GM19025 (cell line): ENCODE data around the gene CACHD1.
"Not testable (repeated sequence)": the region's sequence is repeated elsewhere in the genome, so short reads cannot be mapped to it uniquely, and the experiment has no call there.

ENCODE experiments used
- ATAC-seq: cut with Tn5 transposase; IDR thresholded peaks from one replicate; pipeline ENCODE4 v1.9.1; 2021; ENCODE audit warnings: mild to moderate bottlenecking, low read depth, moderate library complexity; ENCODE audit not compliant: unreplicated experiment

The CACHD1 gene

DNA sequence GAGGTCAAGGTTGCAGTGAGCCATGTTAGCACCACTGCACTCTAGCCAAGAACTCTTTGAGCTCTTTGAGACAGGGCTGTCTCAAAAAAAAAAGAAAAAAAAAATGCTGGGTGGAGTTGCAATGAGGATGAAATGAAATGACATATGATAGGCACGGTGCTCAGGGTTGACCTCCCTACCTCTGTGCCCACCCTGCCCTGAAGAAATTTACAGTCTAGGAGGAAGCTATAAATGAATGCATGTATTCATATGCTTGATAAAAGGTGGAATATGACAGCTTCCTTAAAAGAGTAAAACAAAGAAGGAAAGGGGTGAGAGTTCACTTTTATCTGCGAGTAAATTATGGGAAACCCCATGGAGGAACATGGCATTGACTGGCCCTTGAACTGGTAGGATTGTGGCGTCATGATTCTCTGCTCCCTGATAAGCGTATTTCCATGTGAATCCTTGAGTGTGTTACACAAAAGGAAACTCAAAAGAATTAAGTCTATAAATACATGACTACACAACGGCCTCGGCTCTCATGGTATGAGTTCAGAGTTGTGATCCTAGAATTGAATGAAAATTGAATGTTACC, 215.9 kb downstream of the CACHD1 start:
- ATAC-seq: no peak

DNA sequence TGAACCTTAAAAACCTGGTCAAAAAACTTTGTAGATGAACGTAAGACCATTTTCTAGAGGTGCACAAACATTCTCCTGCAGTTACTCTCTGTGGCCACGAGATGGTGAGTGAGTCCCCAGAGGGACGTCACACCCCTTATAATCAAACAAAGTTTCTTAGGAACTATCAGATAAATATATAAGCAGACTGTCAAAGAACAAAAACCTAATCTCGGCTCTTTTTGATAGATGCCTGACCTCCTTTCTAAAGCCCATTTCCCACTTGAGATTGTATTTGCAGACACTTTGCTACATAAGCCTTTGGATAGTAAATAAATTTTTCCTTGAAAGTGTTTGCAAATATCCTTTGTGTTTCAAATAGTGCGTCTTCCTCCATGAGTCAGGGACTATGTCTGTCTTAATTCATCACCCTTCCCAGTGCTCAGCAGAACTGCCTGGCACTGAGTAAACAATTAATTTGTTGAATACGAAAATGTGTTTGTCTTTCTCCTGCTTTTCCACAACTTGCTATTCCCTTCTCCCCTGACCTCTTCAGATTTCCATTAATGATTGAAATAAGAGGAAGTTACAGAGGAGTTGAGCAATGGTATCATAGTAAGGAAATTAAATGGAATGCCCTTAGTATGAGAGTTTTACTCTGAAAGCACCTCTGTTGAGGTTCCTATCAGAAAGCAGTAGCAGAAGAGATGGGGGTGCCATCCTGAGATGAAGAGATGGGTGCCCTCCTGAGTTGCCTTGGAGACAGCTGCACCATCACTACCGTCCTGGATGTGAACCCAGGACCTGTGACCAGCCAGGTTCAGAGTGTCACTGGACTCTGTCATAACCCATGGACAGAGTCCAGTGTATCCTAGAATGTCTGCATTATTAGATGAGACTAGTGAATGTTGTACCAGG, 217.1 kb downstream of the CACHD1 start:
- ATAC-seq: no peak

DNA sequence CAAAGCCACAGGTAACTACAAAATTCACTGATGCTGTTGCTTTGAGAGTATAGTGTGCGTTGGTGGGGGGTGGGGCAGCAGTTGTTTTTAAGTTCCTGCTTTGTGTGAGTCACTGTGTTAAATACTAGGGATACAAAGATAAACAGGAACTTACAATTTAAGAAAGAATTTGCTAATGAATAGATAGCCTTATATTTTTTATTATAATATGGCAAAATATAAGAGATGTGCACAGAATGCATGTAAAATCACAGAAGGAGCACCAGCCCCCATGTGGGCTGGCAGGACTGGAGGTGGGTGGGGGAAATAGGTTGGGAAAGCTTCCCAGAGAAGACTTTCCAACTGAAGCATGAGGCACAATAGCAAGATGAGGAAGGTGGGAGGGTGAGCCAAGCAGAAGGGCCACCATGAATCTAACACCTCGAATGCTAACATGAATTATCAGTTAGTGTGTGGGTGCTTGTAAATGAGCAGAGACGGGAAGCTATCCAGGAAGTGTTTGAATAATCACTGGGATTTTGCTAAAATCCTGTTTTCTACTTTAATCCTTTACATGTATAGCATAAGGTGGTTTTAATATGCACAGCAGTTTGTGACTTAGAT, 217.9 kb downstream of the CACHD1 start:
- ATAC-seq: no peak

DNA sequence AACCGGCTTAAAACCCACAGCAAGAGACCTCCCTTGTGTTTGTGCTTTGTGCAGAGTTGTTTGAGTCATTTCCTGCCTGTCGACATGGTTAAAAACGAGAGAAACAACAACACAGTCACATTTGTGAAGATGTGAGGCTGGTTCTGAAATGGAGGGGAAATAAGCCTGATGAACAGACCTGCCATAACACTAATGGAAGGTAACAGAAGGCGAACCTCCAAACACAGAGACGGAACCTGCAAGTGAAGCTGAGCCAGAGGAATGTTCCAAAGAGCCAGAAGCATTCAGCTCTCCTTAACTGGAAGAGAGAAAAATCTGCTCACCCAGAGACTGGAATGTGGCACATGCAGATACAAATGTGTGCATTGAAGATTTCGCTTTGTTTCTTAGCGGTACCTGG, 221.7 kb downstream of the CACHD1 start:
- no peak for ATAC-seq

DNA sequence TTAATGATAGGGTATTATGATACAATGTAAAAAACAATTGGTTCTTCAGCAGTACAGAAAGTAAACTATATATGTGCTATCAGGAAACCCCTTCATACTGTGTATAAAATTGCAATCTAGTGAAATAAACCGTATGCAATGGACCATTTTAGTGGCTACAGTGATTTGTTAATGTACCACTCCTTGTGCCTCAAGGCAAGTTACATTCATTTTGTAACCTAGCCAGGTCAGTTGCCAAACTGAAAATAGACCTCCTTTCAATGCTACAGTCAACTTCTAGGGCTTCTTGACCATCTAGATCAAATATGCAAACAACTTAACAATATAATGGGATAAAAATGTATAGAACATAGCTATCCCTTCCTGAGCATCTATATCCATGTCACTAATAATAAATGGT, 223.0 kb downstream of the CACHD1 start:
- no peak for ATAC-seq

DNA sequence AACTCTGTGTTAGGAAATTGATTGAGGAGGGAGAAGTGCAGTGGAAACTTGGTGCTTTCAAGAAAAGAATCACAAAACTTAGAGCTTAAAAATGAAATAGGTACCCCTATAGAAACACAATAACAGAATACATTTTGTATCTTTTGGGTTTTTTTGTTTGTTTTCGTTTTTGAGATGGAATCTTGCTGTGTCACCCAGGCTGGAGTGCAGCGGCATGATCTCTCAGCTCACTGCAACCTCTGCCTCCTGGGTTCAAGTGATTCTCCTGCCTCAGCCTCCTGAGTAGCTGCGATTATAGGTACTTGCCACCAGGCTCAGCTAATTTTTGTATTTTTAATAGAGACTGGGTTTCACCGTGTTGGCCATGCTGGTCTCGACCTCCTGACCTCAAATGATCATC, 223.5 kb downstream of the CACHD1 start:
- no peak for ATAC-seq

DNA sequence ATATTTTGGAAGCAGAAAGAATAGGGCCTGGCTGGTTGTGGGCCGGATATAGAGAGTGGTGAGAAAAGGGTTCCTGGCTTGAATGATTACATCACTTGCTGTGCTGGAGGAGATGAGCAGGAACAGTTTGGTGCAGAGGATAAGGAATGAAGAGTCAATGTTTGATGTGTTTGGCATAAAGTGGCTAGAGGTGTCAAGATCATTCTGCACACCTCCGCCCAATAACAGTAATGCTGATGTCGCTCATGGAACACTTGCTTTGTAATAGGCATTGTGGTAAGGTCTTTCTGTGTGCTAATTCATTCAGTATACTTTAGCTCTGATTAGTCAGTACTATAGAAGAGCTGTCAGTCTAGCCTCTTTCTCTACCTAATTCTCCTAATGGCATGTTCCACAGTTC, 226.9 kb downstream of the CACHD1 start:
- no peak for ATAC-seq

DNA sequence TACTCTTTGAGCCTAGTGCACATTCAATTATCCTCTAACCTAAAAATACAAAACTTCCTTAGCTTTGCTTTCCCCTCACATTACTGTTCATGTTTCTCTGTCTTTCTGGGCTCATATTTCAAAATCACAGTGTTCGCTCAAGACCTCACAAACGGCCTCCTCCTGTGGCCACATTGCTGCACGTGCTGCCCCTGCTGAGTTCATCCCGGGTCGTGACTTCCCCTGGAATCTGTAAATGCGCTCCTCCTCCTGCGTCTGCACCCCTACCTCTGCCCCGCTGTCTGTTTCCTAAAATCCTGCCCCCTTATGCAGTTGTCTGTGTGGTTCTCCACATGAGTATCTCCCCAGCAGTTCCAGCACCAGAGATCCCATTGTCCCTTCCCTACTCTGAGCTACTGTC, 229.4 kb downstream of the CACHD1 start:
- no peak for ATAC-seq

DNA sequence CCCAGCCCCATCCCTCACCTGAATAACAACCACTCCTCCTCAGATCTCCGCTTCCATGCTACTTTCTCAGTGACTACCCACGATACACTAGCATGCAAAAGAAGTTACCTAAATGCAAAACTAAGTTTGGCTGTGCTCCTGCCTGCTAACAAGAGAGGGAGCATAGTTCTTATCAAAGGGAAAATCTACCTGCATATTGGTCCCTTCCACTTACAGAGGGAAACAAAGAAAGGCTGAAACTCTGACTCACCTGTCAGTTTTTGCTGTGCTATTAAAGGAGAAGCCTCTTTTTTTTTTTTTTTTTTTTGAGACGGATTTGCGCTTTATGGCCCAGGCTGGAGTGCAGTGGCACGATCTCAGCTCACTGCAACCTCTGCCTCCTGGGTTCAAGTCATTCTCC, 231.1 kb downstream of the CACHD1 start:
- no peak for ATAC-seq

DNA sequence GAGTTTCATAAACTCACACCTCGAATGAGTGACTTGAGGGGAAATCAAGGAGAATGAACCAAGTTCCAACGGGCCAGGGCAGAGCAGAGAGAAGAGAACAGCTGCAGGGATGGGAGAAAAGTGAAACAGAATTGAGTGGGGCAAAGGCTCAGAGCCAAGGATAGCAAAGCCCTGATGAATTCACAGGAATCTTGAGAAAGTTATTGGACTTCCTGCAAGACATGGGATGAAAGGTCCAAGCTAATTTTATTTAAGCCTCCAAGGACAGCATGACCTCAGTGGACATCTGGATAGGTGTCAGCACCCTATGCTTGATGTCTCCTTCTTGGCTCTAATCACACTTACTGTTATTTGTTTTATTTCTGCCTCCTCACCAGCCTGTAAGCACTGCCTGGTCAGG, 232.0 kb downstream of the CACHD1 start:
- ATAC-seq: no peak

DNA sequence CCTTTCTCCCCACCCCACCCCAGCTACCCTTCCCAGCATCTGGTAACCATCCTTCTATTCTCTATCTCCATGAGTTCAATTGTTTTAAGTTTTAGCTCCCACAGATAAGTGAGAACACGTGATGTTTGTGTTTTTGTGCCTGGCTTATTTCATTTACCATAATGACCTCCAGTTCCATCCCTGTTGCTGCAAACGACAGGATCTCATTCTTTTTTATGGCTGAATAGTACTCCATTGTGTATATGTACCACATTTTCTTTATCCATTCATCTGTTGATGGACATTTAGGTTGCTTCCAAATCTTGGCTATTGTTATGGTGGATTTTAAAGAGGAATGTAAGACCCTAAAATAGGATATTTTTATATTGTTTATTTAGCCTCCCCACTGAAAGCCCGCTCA, 232.7 kb downstream of the CACHD1 start:
- ATAC-seq: not testable (repeated sequence)

DNA sequence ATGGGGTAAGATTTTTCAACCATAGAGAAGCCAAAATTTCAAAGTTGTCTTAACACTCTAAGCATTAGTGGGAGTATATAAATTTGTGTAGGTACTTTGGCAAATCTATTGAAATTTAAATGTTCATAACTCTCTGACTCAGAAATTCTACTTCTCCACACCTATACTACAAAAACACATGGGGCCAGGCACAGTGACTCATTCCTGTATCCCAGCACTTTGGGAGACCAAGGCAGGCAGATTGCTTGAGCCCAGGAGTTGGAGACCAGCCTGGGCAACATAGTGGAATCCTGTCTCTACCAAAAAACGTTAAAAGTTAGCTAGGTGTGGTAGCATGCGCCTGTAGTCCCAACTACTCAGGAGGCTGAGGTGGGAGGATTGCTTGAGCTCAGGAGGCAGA, 233.7 kb downstream of the CACHD1 start:
- no peak for ATAC-seq

DNA sequence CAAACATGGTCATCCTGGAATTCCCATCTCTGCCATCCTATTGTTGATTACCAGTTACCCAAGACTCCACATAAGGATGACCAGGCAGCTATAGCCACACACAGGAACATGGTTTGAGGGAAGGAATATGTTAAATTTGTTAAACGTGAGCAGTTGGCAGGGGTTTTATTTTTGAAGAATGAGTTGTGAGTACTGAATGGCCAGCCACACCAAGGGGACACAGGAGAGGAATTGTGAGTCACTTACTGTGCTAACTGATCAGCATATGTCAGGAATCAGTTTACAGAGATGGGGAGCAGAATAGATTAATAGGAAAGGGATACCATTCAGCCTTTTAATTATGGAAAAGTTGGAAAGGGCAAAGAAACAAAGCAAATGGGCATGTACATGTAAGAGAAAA, 235.7 kb downstream of the CACHD1 start:
- ATAC-seq: no peak

DNA sequence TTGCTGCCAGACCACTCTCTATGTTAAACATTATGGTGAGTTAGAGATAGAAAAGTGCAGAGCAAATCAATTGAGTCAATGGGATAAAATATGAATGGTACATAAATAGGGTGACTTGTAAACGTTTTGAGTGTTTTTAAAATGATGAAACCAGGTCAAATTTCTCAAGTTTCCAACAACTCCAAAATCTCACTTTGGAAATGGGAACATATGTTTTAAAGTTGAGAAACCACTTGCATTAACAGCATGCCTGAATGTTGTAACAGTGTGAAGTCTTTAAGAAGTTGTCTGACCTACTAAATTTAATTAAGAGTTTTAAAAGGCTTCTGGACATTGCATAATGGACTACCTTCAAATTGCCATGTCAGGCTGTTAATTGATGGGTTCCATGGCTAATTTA, 241.3 kb downstream of the CACHD1 start:
- ATAC-seq: no peak

DNA sequence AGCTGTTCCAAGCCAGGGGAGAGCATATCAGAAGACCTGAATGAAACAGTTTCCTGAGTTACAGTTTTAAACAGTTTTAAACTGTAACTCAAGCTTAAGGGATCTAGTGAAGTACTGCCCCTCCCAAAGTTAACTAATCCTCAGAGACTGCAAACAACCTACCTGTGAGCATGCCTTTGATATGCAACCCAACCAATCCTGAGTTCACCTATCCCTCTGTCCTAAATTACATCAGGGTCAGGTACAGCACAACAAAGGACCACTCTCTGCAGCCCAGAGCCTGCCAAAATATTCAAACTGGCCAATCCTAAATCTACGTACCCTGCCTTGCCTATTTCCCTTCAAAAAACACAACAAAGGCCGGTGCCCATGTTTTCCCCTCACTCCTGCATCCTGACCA, 242.1 kb downstream of the CACHD1 start:
- ATAC-seq: no peak

DNA sequence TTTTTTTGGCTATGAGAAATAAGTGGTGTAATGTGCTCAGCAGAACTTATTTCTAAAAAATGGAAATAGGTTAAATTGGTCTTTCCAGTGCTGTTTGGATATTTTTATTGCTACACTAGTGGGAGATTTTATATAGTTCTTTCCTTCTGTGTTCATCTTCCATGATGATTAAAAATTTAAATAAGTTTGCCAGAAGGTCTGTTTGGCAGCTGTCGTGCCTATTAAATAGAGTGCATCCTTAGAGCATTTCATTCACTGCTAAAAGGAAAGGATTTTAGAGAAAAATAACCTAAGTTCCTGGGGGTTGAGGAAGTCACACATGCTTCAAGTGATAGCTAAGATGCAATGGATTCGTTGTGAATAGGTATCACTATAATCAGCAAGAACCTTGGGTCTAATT, 245.3 kb downstream of the CACHD1 start:
- ATAC-seq: no peak

DNA sequence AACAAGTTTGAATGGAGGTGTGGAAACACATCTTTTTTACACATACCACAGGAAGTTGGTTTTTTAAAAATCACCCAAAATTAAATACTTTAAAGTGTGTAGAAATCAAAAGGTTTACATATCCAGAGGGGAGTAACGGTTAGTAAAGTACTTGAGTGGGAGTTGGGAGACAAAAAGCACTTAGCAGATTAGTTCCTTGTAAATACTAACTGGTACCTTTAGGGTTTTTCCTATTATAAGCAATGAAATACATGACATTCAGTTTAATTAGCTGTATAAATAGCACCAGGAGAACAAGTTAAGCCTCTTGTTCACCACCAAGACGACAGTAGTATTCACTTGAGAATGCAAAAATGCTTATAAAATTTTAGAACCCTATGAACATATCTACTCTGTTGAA, 251.2 kb downstream of the CACHD1 start:
- no peak for ATAC-seq

DNA sequence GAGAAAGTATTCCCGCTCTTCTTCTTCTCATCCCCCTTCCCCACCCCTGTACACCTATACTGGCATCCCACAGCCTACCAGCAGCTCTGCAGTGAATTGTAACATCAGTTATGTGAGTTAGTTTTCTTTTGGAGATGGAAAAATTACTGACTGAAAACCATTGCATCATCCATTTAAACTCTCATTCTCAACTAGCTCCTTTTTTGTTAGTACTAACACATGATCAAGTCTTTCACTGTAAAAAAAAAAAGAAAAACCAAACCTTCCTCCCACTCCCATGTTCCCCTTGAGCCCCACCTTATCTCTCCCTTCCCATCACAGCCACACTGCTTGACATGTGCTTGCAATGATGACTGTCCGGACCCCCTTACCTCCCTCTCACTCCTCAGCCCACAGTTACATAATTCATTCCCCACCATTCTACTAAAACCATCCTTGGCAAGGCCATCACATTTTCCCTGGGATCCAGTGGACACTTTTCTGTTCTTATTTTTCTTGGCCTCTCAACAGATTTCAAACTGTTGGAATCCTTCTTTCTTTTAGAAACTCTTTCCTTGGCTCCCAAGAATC, 251.7 kb downstream of the CACHD1 start:
- no peak for ATAC-seq

DNA sequence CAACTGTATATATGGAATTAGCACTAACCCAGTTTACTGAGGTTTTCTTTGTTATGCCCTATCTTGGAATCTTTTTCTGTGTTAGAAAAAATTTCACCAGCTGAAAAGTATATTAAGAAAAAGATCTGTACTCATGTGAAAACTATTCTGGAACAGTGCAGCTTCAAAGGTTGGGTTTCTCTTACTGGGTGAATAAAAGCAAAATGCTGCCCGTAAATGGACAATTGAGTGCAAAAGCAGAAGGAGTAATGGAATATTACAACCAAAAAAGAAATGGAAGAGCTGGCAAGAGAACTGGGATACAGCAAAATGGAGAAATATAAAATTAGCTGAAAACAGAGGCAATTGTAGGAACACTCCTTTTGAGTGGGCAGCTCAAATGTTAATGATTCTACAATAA, 257.9 kb downstream of the CACHD1 start:
- no peak for ATAC-seq

DNA sequence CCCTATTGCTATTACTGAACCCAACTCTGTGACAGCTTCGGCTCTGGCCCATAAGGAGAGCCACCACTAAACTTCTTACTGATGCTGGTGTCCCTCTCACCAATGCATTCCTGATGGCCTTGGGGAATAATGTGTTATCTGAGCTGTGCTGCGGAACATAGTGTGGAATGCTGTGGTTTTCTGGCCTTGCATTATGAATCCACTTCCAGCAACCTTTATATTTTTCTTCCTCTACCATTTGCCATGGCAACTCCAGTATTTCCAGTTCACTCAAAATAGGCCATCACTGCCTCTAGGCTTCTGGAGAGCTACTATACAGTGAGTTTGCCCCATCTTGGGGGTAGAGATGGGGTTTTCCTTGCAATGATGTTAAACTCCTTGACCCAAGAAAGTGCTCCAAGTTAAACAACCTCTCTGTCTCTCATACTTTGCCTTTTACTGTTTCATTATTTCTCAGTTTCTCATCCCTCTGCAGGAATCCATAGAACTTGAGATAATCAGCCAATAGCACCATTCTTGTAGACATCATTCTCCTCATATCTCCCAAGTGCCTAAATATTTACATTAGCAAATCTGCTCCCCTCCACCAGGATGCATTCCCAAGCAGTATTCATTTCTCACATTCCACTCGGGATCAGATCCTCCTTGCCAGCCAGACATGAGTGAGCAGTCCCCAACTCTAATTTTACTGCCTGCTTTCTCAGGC, 263.8 kb downstream of the CACHD1 start:
- no peak for ATAC-seq

DNA sequence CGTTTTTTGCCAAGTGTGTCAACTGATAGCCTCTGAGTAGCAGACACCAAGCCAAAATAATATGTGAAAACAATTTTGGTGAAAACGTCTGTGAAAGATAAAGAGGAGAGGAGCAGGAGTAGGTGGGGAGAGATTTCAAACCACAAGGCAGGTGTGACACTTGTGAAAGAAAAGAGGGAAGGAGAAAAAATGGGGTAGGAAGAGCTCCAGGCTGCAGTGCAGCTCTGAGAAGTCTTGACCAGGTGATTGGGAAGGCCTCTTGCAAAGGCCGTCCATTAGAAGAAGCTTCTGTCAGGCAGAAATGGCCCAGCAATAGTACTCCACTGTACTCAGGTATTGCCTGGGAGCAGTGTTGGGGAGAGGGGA, 264.3 kb downstream of the CACHD1 start:
- ATAC-seq: no peak
